GM18517 (cell line): ENCODE data around the gene IL21R.

Source experiments
- ATAC-seq: cut with Tn5 transposase; IDR thresholded peaks from one replicate; pipeline ENCODE4 v1.9.1; 2021; ENCODE audit warnings: mild to moderate bottlenecking, moderate library complexity; ENCODE audit not compliant: unreplicated experiment

IL21R gene

DNA sequence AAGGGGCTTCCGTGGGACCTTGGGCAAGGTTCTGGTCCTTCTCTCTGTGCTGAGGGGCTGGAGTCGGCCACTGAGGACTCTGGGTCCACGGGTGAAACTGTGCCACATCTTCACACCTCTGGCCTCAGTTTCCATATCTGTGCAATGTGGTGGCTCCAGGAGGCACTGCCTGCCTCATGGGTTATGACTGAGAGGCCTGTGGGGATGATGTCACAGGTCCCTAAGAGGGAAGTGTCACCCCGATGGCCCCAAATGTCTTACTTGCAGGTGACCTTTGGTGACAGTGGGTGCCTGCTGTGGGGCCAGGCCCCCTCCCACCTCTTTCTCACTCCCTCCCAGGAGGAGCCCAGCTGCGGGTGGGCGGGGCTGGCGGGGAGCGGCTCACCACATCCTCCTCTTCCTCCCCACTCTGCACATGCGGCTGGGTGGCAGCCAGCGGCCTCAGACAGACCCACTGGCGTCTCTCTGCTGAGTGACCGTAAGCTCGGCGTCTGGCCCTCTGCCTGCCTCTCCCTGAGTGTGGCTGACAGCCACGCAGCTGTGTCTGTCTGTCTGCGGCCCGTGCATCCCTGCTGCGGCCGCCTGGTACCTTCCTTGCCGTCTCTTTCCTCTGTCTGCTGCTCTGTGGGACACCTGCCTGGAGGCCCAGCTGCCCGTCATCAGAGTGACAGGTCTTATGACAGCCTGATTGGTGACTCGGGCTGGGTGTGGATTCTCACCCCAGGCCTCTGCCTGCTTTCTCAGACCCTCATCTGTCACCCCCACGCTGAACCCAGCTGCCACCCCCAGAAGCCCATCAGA, at the start of gene IL21R:
Gene IL21R (plus strand): TSS at position 407 of the 801 bp plus-strand sequence. CDS start 27,898 bp downstream, outside the sequence.
- peak; percentile 59 for ATAC-seq

DNA sequence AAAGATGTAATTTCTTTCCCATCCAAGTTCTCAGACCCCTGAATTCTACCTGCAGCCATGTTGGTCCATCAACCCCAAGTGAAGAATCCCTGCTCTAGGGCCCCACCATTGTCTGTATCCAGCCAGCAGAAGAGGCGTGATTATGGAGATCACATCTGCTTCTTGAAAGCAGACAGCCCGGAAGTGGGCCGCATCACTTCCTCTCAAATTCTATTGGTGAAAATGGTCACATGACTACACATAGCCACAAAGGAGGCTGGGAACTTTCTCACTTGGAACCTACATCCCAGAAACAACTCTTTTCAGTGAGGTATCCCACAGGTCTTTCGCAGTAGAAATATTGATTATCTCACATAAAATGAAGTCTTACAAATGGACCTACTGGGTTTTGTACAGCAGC, 48.1 kb upstream of the IL21R start:
- no peak for ATAC-seq

DNA sequence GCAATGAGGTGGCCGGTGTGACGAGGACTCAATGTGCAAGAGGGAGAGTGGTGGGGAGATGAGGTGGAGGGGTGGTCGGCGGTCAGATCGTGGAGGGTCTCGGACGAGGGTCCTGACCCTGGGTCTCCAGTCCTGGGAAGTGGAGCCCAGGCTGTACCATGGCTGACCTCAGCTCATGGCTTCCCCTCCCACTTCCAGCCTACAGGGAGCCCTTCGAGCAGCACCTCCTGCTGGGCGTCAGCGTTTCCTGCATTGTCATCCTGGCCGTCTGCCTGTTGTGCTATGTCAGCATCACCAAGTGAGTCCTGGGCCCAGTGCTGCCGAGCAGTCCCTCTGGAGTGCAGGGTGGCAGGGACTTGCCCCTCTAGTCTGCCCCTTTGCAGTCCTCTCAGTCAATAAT, 46.4 kb upstream of the IL21R start:
- ATAC-seq = no peak

DNA sequence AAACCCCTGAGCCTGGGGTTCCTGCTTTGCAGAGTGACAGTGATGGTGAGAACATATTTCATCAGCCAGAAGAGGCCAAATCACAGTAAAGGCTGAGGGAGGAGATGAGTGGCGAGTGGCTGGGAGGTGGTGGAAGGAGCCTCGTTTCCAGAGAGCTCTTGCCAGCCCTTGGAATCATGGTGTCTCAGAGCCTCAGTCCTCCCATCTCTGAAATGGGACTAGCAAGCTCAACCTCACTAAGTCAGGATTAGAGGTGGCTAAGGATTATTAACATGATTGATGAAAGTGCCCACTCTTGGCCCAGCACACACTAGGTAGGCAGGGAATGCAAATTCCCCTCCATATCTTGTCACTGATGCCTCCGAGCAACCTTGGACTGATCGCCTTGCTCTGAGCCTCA, 45.2 kb upstream of the IL21R start:
- ATAC-seq = no peak

DNA sequence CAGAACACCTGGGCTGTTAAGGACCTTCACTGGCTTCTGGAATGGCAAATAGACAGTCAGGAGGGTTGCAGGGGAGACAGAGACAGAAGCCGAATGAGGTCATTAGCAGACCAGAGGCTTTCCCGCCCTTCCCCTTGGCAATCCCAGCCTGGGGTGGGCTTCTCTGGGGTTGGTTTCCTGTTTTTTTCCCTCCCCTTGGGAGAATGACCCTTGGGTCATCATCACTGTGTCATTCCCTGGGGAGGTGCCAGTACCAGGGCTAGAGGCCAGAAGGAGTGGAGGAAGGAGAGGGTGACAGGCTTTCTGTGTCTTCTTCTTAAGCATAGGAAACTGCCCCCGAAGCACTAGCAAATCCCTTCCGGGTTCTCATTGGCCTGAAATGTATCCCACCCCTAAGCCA, 42.9 kb upstream of the IL21R start:
- no peak for ATAC-seq

DNA sequence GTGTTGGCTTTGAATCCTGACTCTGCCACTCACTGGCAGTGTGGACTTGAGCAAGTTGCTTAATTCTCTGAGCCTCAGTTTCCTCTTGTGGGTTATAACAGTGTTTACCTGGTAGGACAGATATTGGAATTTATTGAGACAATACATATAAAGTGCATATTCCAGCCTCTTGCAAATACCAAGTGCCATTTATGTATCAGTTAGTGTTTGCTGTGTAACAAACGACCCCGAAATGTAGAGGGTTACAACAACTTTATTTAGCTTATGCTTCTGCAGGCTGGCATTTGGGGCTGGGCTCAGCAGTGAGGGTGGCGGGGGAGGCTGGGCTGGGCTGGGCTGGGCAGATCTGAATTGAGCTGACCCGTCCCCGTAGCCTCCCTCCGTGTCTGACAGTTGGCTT, 42.4 kb upstream of the IL21R start:
- ATAC-seq = no peak

DNA sequence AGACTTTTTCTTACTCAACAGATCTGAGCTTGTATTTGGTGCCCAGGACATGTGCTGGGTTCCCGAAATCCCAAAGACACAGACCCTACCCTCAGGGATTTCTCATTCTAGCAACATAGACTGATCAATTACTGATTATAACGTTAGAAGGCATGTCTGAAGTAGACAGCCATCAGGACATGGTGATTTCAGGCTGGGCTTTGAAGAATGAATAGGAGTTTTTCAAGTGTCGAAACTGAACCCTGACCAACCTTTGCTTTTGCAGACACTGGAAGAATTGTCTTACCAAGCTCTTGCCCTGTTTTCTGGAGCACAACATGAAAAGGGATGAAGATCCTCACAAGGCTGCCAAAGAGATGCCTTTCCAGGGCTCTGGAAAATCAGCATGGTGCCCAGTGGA, 40.0 kb upstream of the IL21R start:
- no peak for ATAC-seq

DNA sequence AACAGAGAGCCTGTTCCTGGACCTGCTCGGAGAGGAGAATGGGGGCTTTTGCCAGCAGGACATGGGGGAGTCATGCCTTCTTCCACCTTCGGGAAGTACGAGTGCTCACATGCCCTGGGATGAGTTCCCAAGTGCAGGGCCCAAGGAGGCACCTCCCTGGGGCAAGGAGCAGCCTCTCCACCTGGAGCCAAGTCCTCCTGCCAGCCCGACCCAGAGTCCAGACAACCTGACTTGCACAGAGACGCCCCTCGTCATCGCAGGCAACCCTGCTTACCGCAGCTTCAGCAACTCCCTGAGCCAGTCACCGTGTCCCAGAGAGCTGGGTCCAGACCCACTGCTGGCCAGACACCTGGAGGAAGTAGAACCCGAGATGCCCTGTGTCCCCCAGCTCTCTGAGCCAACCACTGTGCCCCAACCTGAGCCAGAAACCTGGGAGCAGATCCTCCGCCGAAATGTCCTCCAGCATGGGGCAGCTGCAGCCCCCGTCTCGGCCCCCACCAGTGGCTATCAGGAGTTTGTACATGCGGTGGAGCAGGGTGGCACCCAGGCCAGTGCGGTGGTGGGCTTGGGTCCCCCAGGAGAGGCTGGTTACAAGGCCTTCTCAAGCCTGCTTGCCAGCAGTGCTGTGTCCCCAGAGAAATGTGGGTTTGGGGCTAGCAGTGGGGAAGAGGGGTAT, 39.3 kb upstream of the IL21R start:
- no peak for ATAC-seq

DNA sequence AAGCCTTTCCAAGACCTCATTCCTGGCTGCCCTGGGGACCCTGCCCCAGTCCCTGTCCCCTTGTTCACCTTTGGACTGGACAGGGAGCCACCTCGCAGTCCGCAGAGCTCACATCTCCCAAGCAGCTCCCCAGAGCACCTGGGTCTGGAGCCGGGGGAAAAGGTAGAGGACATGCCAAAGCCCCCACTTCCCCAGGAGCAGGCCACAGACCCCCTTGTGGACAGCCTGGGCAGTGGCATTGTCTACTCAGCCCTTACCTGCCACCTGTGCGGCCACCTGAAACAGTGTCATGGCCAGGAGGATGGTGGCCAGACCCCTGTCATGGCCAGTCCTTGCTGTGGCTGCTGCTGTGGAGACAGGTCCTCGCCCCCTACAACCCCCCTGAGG, 38.7 kb upstream of the IL21R start:
- no peak for ATAC-seq

DNA sequence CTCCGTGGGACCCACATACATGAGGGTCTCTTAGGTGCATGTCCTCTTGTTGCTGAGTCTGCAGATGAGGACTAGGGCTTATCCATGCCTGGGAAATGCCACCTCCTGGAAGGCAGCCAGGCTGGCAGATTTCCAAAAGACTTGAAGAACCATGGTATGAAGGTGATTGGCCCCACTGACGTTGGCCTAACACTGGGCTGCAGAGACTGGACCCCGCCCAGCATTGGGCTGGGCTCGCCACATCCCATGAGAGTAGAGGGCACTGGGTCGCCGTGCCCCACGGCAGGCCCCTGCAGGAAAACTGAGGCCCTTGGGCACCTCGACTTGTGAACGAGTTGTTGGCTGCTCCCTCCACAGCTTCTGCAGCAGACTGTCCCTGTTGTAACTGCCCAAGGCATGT, 38.2 kb upstream of the IL21R start:
- no peak for ATAC-seq

DNA sequence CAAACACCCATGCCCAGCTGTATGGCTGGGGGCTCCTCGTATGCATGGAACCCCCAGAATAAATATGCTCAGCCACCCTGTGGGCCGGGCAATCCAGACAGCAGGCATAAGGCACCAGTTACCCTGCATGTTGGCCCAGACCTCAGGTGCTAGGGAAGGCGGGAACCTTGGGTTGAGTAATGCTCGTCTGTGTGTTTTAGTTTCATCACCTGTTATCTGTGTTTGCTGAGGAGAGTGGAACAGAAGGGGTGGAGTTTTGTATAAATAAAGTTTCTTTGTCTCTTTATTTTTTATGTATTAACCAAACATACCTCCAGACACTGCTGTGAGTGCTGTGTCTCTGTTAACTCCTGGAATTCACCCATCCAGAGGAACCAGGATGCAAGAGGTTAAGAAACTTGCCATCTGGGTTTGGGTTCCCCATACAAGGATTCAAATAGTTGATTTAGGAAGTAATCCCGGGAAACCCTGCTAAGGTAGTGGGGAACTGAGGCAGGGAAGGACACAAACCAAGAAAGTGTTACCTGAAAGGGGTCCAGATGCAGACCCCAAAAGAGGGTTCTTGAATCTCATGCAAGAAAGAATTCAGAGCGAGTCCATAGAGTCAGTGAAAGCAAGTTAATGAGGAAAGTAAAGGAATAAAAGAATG, 37.4 kb upstream of the IL21R start:
- no peak for ATAC-seq

DNA sequence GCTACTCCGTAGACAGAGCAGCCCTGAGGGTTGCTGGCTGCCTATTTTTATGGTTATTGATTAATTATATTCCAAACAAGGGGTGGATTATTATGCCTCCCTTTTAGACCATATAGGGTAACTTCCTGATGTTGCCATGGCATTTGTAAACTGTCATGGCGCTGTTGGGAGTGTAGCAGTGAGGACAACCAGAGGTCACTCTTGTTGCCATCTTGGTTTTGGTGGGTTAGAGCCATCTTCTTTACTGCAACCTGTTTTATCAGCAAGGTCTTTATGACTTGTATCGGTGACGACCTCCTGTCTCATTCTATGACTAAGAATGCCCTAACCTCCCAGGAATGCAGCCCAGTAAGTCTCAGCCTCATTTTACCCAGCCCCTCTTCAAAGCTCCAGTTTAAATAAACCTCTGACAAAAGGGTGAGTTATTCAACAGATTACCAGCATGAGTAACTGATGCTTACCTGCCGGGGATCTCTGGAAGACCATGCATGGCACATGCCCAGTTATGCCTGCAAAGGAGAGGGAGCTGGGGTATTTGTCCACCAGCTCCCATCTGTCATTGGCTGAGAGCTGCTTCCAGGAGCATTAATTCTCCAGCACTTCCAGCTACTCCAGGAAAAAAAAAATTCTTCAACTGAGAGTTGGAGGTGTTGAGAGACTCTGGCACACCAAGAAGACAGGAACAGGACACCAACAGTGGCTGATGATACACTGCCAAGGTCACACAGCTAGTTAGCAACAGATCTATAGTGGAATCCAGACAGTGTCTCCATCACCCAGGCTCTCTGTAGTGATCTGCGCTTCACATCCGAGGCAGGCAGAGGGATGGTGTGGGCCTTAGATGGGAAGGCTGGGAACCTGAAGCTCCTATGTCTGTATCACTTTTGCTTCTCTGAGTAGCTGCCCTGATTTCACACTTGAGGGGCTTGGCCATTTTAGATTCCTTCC, 36.6 kb upstream of the IL21R start:
- ATAC-seq = no peak

DNA sequence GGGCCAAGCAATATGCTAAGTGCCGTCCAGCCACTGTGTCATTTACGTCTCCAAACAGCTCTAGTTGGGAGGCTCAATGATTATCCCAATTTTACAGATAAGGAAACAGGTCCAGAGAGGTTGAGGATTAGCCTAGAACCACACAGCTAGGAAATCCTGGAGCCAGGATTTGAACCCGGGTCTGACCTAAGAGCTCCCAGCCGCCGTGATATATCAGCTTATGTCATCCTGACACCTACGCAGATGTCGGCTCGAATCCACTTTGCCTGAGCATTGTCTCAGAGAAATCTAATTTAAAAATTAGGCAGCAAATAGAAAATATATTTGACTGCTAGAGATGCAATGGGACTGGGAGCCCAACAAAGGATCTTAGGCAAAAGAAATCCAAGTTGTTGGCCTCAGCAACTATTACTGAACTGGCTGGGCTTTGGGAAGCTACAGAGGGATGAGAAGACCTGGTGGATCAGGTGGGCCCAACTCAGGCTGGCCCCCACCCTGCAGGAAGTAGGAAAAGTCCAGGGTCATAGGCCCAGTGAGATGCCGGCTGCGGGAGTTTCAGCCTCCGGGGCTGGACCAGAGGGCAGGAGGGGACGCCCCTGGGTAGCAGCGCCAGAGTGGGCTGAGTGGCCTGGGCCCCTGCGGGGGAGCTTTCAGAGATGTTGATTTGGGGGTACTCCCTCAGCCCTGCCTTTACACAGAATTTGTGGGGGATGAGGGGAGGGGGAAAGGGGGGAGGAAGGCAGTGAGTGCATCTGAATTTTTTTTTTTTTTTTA, 35.1 kb upstream of the IL21R start:
- peak; percentile 5 for ATAC-seq

DNA sequence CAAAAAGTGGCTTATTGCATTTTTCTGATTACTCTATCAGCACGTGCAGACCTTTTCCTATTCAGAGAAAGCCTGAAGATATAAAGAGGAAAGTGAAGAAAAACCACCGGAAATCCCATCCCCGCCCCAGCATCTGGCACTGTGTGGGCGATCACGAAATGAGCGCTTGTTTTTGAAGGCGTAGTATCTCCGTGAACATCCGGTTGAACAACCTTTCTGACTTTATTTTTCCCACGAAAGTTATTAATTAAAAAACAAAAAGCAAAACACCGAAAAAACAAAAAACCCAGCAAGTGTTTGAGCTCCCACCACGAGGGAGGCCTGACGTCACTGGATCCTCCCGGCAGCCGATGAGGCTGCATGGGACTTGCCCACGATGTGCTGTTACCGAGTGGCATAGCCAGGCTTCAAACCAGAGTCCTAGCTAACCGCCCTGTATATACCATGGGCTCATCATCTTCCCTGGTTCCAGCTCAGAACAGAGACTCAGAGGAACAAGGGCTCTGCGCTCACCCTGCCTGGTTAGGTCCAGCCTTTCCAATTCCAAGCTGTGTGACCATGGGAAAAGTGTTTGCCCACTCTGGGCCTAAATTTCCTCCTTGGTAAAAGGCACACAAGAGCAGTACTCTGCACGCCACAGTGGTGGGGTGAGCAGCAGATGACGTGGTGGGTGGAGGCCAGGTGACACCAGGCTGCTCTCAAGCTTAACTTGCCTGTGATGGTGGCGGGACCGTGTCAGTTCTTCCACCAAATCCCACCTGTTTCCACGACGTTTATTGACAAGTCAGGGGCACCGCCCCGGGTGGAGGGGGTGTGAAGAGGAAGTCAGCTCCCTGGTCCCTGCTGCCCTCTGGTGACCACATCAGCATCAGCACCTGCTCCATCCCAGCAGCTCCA, 34.3 kb upstream of the IL21R start:
- peak; percentile 72 for ATAC-seq

DNA sequence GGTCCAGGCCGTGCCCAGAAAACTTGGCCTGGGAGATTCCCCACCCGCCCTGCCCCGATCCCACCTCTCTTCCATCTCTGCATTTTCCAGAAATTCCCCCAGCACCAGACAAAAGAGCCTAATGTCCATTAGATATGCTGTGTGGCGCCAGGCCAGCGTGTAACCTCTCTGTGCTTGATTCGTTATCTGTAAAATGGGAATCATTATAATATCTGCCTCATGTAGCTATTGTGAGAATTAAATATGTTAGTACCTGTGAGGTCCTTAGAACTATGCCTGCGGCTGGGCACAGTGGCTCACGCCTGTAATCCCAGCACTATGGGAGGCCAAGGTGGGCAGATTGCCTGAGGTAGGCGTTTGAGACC, 33.6 kb upstream of the IL21R start:
- no peak for ATAC-seq

DNA sequence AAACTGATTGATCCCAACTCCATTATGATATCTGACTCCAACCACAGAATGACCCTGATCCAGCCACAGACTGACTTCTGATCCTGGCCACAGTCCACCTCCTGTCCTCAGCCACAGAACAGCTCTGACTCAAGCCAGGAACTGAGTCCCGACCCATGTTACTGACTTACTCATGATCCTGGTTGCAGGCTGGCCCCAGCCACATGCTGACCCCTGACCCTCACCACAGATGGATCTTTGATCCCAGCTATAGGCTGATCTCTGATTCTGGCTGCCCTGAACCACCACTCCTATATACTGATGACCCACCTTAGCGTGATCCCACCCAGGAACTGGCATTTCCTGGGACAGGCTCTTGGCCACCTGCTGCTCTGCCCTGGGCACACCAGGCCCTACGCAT, 32.2 kb upstream of the IL21R start:
- no peak for ATAC-seq

DNA sequence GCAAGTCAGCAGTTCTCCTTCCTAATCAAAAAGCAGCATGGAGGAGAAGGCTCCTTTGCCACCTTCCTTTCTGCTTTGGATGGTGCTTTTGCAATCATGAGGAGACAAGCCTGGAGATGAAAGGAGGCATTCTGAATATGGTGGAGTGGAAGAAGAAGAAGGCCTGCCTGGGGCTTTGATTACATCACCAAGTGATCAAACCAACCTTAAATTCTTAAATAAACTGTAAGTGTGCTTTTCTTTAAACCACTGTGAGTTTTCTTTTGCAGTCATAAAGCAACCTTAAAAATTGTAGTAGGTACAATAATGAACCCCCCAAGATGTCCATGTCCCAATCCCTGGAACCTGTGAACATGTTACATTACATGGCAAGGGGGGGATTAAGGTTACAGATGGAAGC, 31.7 kb upstream of the IL21R start:
- no peak for ATAC-seq

DNA sequence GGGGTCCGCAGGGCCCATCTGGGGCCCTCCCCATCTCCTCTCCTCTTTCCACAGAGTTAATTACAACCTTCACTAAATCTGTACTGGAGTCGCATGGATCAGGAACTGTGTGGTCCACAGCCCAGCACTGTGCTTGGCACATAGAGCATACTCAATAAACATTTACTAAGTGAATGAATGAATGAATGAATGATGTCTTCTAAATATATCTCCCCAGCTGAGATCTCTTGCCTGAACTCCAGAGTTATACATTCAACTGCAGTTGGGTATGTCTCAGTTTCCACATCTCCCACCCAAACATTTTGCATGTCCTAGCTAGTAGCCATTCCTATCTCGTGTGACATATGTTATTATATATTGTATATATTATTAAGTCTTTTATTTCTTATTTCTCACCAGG, 28.7 kb upstream of the IL21R start:
- ATAC-seq = no peak

DNA sequence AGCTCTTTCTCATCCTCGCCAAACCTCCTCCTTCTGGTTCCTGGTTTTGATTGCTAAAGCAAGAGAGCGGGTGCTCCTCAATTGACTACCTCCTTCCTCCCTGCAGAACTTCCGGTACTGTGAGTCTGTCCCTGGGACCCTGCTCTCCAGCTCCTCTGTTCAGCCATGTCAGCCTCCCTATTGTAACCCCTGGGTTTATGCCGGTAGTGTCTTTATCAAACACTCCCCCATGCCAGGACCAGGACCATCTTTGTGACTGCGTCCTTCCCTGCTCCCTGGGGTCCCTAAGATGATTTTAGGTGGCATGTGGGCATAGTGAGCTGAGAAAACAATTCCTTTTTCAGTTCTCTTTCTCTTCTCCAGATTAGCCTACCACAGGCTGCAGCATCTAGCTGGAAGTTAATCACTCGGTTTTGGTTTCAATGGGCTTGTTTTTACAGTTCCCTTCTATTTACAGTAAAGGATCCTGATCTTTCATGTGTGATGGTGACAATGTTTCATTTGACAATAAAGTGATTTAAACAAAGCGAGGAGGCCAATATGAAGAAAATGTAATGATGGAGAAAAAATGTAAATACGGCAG, 27.7 kb upstream of the IL21R start:
- ATAC-seq = peak; percentile 34
